Memory B cell (primary cell): ENCODE measurements around the gene PCDHGC5.

Experiments used
- ATAC-seq: fragments of 150-1000 bp; cut with Tn5 transposase; 2 replicates; pipeline ENCODE4 v1.10.0; 2021; ENCODE audit warnings: low read depth, mild to moderate bottlenecking, moderate library complexity
- DNase-seq, 2 donors: peaks; one replicate each; pipeline ENCODE4 v3.0.0; 2022; ENCODE audit warnings: low spot score in 2 of 2
- H3K27ac Mint-ChIP-seq: one replicate; pipeline ENCODE4 v1.8.0; 2022; ENCODE audit warnings: mild to moderate bottlenecking, moderate library complexity, mixed read lengths
- H3K27me3 Mint-ChIP-seq: one replicate; pipeline ENCODE4 v1.8.0; 2022; ENCODE audit warnings: mixed read lengths
- H3K36me3 Mint-ChIP-seq: one replicate; pipeline ENCODE4 v1.8.0; 2022; ENCODE audit warnings: mild to moderate bottlenecking, mixed read lengths
- H3K4me1 Mint-ChIP-seq: one replicate; pipeline ENCODE4 v1.8.0; 2022; ENCODE audit warnings: mixed read lengths
- H3K4me3 Mint-ChIP-seq: one replicate; pipeline ENCODE4 v1.8.0; 2022; ENCODE audit warnings: mild to moderate bottlenecking, moderate library complexity, mixed read lengths
- H3K9me3 Mint-ChIP-seq: one replicate; pipeline ENCODE4 v1.8.0; 2022; ENCODE audit warnings: mixed read lengths

The PCDHGC5 gene

GRCh38 chr5:141488591-141489561 is at the start of gene PCDHGC5:
TSS of gene PCDHGC5 (plus strand) at chr5:141489081. CDS start at chr5:141489241, 160 bp downstream.
- peaks cover 17% of the 10 kb centered on the region for H3K4me1 Mint-ChIP-seq
- H3K36me3 Mint-ChIP-seq, result peaks cover 1% of the 10 kb centered on the region
- ATAC-seq, result no peak
- no peak for DNase-seq
- peaks cover 27% of the 10 kb centered on the region for H3K27me3 Mint-ChIP-seq
- no peak within 1 kb of the TSS for H3K27ac Mint-ChIP-seq
- H3K9me3 Mint-ChIP-seq, result no peaks in the 10 kb centered on the region
- no peak within 1 kb of the TSS for H3K4me3 Mint-ChIP-seq

- Mint-ChIP-seq H3K36me3 (peaks cover 2% of the 10 kb centered on the region), H3K4me1 (no peaks in the 10 kb centered on the region), H3K27ac (no peak overlapping the region), H3K4me3 (no peak overlapping the region), H3K27me3 (peaks cover under 1% of the 10 kb centered on the region), H3K9me3 (peaks cover 5% of the 10 kb centered on the region)
- DNase-seq, result no peak
- ATAC-seq, result no peak
These were observed 49.3 kb upstream of the PCDHGC5 start for GRCh38 chr5:141439411-141440141.

GRCh38 chr5:141440341-141440740 is 48.5 kb upstream of the PCDHGC5 start:
- no peaks in the 10 kb centered on the region for H3K4me1 Mint-ChIP-seq
- H3K36me3 Mint-ChIP-seq, result peaks cover 2% of the 10 kb centered on the region
- peaks cover 2% of the 10 kb centered on the region for H3K27me3 Mint-ChIP-seq
- DNase-seq (no peak), ATAC-seq (no peak)
- H3K9me3 Mint-ChIP-seq, result peaks cover 5% of the 10 kb centered on the region
- H3K4me3 Mint-ChIP-seq, result no peak overlapping the region
- H3K27ac Mint-ChIP-seq, result no peak overlapping the region

GRCh38 chr5:141441571-141442170 is 47.2 kb upstream of the PCDHGC5 start:
- H3K9me3 Mint-ChIP-seq, result peaks cover 5% of the 10 kb centered on the region
- peaks cover 2% of the 10 kb centered on the region for H3K27me3 Mint-ChIP-seq
- DNase-seq (no peak), ATAC-seq (no peak)
- no peaks in the 10 kb centered on the region for H3K4me1 Mint-ChIP-seq
- no peak overlapping the region for H3K4me3 Mint-ChIP-seq
- peaks cover 2% of the 10 kb centered on the region for H3K36me3 Mint-ChIP-seq
- no peak overlapping the region for H3K27ac Mint-ChIP-seq

- H3K4me3 Mint-ChIP-seq, result no peak overlapping the region
- peaks cover 3% of the 10 kb centered on the region for H3K9me3 Mint-ChIP-seq
- H3K27ac Mint-ChIP-seq, result no peak overlapping the region
- DNase-seq (no peak), ATAC-seq (no peak)
- H3K36me3 Mint-ChIP-seq, result peaks cover 2% of the 10 kb centered on the region
- peaks cover 3% of the 10 kb centered on the region for H3K27me3 Mint-ChIP-seq
- no peaks in the 10 kb centered on the region for H3K4me1 Mint-ChIP-seq
These were observed 23.5 kb upstream of the PCDHGC5 start for GRCh38 chr5:141465351-141465750.

GRCh38 chr5:141475625-141476131 is 13.2 kb upstream of the PCDHGC5 start, which contains the start of gene PCDHGC3:
TSS of gene PCDHGC3 (plus strand) at chr5:141475966. CDS start at chr5:141476117, 151 bp downstream.
- no peak for DNase-seq
- H3K27me3 Mint-ChIP-seq, result peaks cover 19% of the 10 kb centered on the region
- H3K27ac Mint-ChIP-seq, result peak within 1 kb of the TSS; percentile 70
- H3K9me3 Mint-ChIP-seq, result no peaks in the 10 kb centered on the region
- H3K36me3 Mint-ChIP-seq, result no peaks in the 10 kb centered on the region
- H3K4me3 Mint-ChIP-seq, result peak within 1 kb of the TSS; percentile 92
- ATAC-seq, result peak; percentile 94
- peaks cover 16% of the 10 kb centered on the region for H3K4me1 Mint-ChIP-seq

- ATAC-seq, result peak; percentile 31
- peaks cover 21% of the 10 kb centered on the region for H3K27me3 Mint-ChIP-seq
- DNase-seq, result no peak
- peak overlapping the region; percentile 70 for H3K27ac Mint-ChIP-seq
- peak overlapping the region; percentile 92 for H3K4me3 Mint-ChIP-seq
- H3K9me3 Mint-ChIP-seq, result no peaks in the 10 kb centered on the region
- no peaks in the 10 kb centered on the region for H3K36me3 Mint-ChIP-seq
- H3K4me1 Mint-ChIP-seq, result peaks cover 16% of the 10 kb centered on the region
These were observed 12.6 kb upstream of the PCDHGC5 start for GRCh38 chr5:141476132-141476911.

- ATAC-seq (no peak), DNase-seq (no peak)
- H3K27ac Mint-ChIP-seq, result no peak overlapping the region
- no peaks in the 10 kb centered on the region for H3K36me3 Mint-ChIP-seq
- peak overlapping the region; percentile 92 for H3K4me3 Mint-ChIP-seq
- H3K9me3 Mint-ChIP-seq, result no peaks in the 10 kb centered on the region
- H3K4me1 Mint-ChIP-seq, result peaks cover 16% of the 10 kb centered on the region
- H3K27me3 Mint-ChIP-seq, result peaks cover 21% of the 10 kb centered on the region
These were observed 11.8 kb upstream of the PCDHGC5 start for GRCh38 chr5:141477044-141477575.

- H3K36me3 Mint-ChIP-seq, result no peaks in the 10 kb centered on the region
- peaks cover 25% of the 10 kb centered on the region for H3K27me3 Mint-ChIP-seq
- no peak for ATAC-seq
- no peaks in the 10 kb centered on the region for H3K9me3 Mint-ChIP-seq
- no peak for DNase-seq
- peaks cover 16% of the 10 kb centered on the region for H3K4me1 Mint-ChIP-seq
- H3K27ac Mint-ChIP-seq, result no peak overlapping the region
- H3K4me3 Mint-ChIP-seq, result peak overlapping the region; percentile 21
These were observed 11.1 kb upstream of the PCDHGC5 start for GRCh38 chr5:141477815-141478214.

GRCh38 chr5:141478321-141478945 is 10.4 kb upstream of the PCDHGC5 start:
- Mint-ChIP-seq H3K9me3 (no peaks in the 10 kb centered on the region), H3K27ac (no peak overlapping the region), H3K4me1 (peaks cover 16% of the 10 kb centered on the region), H3K27me3 (peaks cover 29% of the 10 kb centered on the region), H3K4me3 (no peak overlapping the region), H3K36me3 (no peaks in the 10 kb centered on the region)
- ATAC-seq (no peak), DNase-seq (no peak)

- Mint-ChIP-seq H3K36me3 (no peaks in the 10 kb centered on the region), H3K4me3 (no peak overlapping the region), H3K4me1 (peaks cover 23% of the 10 kb centered on the region), H3K27me3 (peaks cover 32% of the 10 kb centered on the region), H3K9me3 (no peaks in the 10 kb centered on the region), H3K27ac (no peak overlapping the region)
- no peak for ATAC-seq
- DNase-seq, result no peak
These were observed 9.1 kb upstream of the PCDHGC5 start for GRCh38 chr5:141479776-141480175.

GRCh38 chr5:141483902-141484301 is 5.0 kb upstream of the PCDHGC5 start:
- ATAC-seq (no peak), DNase-seq (no peak)
- Mint-ChIP-seq H3K36me3 (no peaks in the 10 kb centered on the region), H3K4me1 (peaks cover 7% of the 10 kb centered on the region), H3K27ac (no peak overlapping the region), H3K4me3 (no peak overlapping the region), H3K9me3 (no peaks in the 10 kb centered on the region), H3K27me3 (peaks cover 26% of the 10 kb centered on the region)

- no peak for ATAC-seq
- peaks cover 7% of the 10 kb centered on the region for H3K4me1 Mint-ChIP-seq
- peak overlapping the region; percentile 70 for H3K4me3 Mint-ChIP-seq
- peaks cover 26% of the 10 kb centered on the region for H3K27me3 Mint-ChIP-seq
- H3K9me3 Mint-ChIP-seq, result no peaks in the 10 kb centered on the region
- no peak overlapping the region for H3K27ac Mint-ChIP-seq
- DNase-seq, result no peak
- no peaks in the 10 kb centered on the region for H3K36me3 Mint-ChIP-seq
These were observed 4.6 kb upstream of the PCDHGC5 start for GRCh38 chr5:141484310-141484640.
